Natural killer cell (primary cell): ENCODE measurements around the gene ERC1. TPM values are rescaled to one million over a fixed set of nuclear protein-coding genes. Genes with fewer than 3 reads are reported as not detected.

Source experiments
- ATAC-seq, 3 donors: fragments of 150-1000 bp in 2 of 3; fragments of 200-7000 bp in 1 of 3; cut with Tn5 transposase; 1 replicate in 1 of 3; 2 replicates in 2 of 3; pipeline ENCODE4 v1.10.0; 2021; ENCODE audit warnings: mild to moderate bottlenecking in 2 of 3, moderate library complexity in 2 of 3
- DNase-seq, 2 donors: peaks; one replicate each; pipeline versions ENCODE4 v3.0.0 to v3.0.0-alpha.2; 2013 to 2021; ENCODE audit warnings: mixed read lengths in 1 of 2
- H3K27ac ChIP-seq: one replicate; pipeline ENCODE4 v1.5.1; 2013; ENCODE audit warnings: mild to moderate bottlenecking, low read length
- H3K27me3 ChIP-seq: one replicate; pipeline ENCODE4 v1.6.1; 2013; ENCODE audit warnings: low read length; ENCODE audit not compliant: control insufficient read depth, insufficient read depth
- H3K36me3 ChIP-seq: one replicate; pipeline ENCODE4 v1.6.1; 2013; ENCODE audit warnings: low read length; ENCODE audit not compliant: control insufficient read depth, insufficient read depth
- H3K4me1 ChIP-seq: one replicate; pipeline ENCODE4 v1.6.1; 2013; ENCODE audit warnings: low read length; ENCODE audit not compliant: control insufficient read depth, insufficient read depth
- H3K4me3 ChIP-seq: one replicate; pipeline ENCODE4 v1.5.1; 2013; ENCODE audit warnings: low read length
- H3K9me3 ChIP-seq: one replicate; pipeline ENCODE4 v1.6.1; 2013; ENCODE audit warnings: low read length; ENCODE audit not compliant: control insufficient read depth, insufficient read depth
- H3K27ac Mint-ChIP-seq, 2 donors: one replicate each; pipeline ENCODE4 v1.8.0; 2022; ENCODE audit warnings: mild to moderate bottlenecking in 2 of 2, mixed read lengths in 2 of 2, moderate library complexity in 1 of 2
- H3K27me3 Mint-ChIP-seq, 2 donors: one replicate each; pipeline ENCODE4 v1.8.0; 2022; ENCODE audit warnings: low read depth in 2 of 2, mixed read lengths in 2 of 2
- H3K36me3 Mint-ChIP-seq: one replicate; pipeline ENCODE4 v1.8.0; 2022; ENCODE audit warnings: mixed read lengths
- H3K4me1 Mint-ChIP-seq, 2 donors: one replicate each; pipeline ENCODE4 v1.8.0; 2022; ENCODE audit warnings: mixed read lengths in 2 of 2
- H3K4me3 Mint-ChIP-seq: one replicate; pipeline ENCODE4 v1.8.0; 2022; ENCODE audit warnings: mild to moderate bottlenecking, moderate library complexity, mixed read lengths
- H3K9me3 Mint-ChIP-seq, 2 donors: one replicate each; pipeline ENCODE4 v1.8.0; 2022; ENCODE audit warnings: mixed read lengths in 2 of 2
- WGBS: methylation state at CpG from one replicate; pipeline ENCODE4 v1.1.7; 2013; ENCODE audit warnings: missing lambda C conversion rate; ENCODE audit not compliant: insufficient coverage; 5-methylcytosine and 5-hydroxymethylcytosine counted together
- intact Hi-C: fragments of 100-400 bp; cut with micrococcal nuclease; formaldehyde crosslinking; loops from one replicate; pipeline ENCODE4 v1.14.2; 2022
- total RNA-seq, 4 donors: library from RNA; stranded (reverse); fragments of 120-200 nt in 1 of 4; gene quantifications; one replicate each; pipeline versions ENCODE4 v1.2.3 to v1.2.4, GENCODE V29; 2013 to 2022
- TF ChIP-seq, protein P1 (sequence below): fragments of 200-600 bp; IDR thresholded peaks from one replicate; pipeline ENCODE4 v1.8.0; 2022; ENCODE audit warnings: antibody characterized with exemption

ERC1 gene
- total RNA-seq, 3 donors from 2014 or later (not counting 1 experiment from before 2014, with no cell fraction given) = 43.5 to 54.0 (median 44.9) TPM

DNA sequence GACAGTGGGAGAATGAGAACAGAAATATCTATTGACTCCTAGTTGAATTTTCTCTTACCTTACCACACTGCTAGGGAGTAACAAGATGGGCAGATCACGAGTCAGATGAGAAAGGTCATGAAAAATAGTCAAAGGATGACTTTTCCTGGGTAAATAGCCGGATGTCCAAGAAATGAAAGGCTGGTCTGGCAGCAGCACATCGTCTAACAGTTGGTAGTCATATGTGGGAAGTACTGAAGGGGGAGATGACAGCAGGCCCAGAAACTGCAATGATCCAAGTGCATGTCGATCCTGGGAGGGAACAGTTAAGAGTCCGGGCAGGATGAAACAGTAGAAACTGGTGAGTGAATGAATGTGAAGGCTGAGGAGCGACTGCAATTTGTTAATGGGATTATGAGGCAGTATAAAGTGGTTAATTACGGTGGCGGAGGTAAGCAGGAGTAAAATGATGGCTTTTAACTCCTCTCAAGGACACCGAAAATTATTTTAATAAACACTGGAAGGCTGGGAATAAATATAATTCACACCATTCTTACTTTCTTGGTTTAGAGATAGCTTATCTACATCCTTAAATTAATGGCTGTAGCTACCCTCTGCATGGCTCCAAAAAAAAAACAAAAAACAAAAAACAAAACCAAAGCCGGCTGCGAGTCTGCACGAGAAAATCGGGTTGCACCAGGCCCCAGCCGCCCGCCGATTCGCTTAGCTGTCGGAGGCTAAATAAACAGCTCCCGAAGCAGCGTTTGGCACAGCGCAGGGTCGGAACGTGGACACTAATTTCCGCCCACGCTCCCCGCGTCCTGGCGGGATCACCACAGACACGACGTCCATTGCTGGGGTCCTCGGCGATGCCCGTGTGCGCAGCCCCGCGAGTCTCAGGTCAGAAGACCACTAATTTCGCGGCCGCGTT, 1.0 kb upstream of the ERC1 start:
- peak overlapping the region; percentile 73 for H3K27ac ChIP-seq
- Mint-ChIP-seq H3K27ac (peak overlapping the region; percentile 52 to 89), H3K36me3 (no peaks in the 10 kb centered on the region), H3K4me1 (peaks cover 21 to 40% of the 10 kb centered on the region in 2 donors), H3K27me3 (no peaks in the 10 kb centered on the region), H3K4me3 (peak overlapping the region; percentile 86), H3K9me3 (no peaks in the 10 kb centered on the region)
- ATAC-seq (peak; percentile 20 to 38 (median 21)), DNase-seq (peak in 1 of 2 donors; percentile 69)
- no peaks in the 10 kb centered on the region for H3K36me3 ChIP-seq
- no peaks in the 10 kb centered on the region for H3K9me3 ChIP-seq
- intact Hi-C loops = loop anchor here (2.0 to 5.0 kb wide), 2 partner anchors 41 to 602 kb away; partner anchors contain the start of genes FBXL14 and RAD52
- H3K27me3 ChIP-seq = no peaks in the 10 kb centered on the region
- 6% methylated on average over 37 of the region's 40 CpGs for WGBS
- H3K4me3 ChIP-seq = peak overlapping the region; percentile 85
- peaks cover 11% of the 10 kb centered on the region for H3K4me1 ChIP-seq
- TF ChIP-seq, protein P1, sequence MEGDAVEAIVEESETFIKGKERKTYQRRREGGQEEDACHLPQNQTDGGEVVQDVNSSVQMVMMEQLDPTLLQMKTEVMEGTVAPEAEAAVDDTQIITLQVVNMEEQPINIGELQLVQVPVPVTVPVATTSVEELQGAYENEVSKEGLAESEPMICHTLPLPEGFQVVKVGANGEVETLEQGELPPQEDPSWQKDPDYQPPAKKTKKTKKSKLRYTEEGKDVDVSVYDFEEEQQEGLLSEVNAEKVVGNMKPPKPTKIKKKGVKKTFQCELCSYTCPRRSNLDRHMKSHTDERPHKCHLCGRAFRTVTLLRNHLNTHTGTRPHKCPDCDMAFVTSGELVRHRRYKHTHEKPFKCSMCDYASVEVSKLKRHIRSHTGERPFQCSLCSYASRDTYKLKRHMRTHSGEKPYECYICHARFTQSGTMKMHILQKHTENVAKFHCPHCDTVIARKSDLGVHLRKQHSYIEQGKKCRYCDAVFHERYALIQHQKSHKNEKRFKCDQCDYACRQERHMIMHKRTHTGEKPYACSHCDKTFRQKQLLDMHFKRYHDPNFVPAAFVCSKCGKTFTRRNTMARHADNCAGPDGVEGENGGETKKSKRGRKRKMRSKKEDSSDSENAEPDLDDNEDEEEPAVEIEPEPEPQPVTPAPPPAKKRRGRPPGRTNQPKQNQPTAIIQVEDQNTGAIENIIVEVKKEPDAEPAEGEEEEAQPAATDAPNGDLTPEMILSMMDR = no peak

DNA sequence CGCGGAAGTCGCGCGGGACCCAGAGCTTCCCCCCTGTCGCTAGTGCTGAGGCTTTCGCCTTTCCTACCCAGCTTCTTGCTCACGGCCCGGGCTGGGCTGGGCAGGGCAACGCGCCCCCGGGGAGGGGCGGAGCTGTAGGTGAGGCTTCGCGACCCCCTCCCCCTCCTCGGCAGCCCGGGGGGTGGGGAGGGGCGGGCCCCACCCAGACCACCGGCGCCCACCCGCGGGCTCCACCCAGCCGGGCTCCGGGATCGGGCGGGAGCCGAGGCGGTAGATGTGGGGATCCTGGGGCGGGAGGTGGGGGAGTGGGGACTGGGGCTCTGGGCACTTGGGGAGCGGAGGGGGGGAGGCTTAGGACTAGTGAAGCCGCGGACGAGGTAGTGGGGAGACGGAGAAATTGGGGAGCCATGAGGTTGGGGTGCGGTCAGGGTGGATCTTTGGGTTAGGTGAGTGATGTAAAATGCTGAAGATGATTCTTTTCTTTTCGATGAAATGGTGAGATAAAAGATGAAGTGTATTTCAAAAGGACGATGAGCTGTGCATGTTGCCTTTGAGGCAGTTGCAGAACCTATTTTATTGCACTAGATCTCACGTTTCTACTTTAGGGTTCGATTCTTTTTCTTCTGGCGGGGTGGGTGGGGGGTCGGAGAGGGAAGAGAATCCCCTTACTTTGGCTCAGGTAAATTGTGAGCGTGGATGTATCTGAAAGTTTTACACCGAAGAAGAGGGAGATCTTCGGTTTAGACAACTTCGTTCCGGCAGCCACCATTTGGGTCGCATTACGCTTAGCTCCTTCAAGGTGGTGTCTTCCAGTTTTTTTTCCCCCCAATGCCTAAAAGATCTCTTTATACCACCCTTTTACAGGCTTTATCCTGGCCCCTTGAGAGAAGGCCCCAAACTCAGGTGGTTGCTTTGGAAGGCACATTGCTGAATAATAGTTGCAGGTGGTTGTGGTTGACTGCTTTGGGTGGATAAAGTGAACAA, 619 bp downstream of the ERC1 start:
- peaks cover 11% of the 10 kb centered on the region for H3K4me1 ChIP-seq
- no peaks in the 10 kb centered on the region for H3K27me3 ChIP-seq
- peak overlapping the region; percentile 65 for H3K4me3 ChIP-seq
- Mint-ChIP-seq H3K4me3 (peak overlapping the region; percentile 93), H3K36me3 (no peaks in the 10 kb centered on the region), H3K4me1 (peaks cover 27 to 49% of the 10 kb centered on the region in 2 donors), H3K27ac (peak overlapping the region; percentile 85 to 89), H3K27me3 (no peaks in the 10 kb centered on the region), H3K9me3 (no peaks in the 10 kb centered on the region)
- DNase-seq = peak in 1 of 2 donors; percentile 61
- 8% methylated on average over 47 of the region's 48 CpGs for WGBS
- TF ChIP-seq, protein P1 = no peak
- ATAC-seq = peak in 2 of 3 donors; percentile 14 to 16
- no peaks in the 10 kb centered on the region for H3K36me3 ChIP-seq
- no peaks in the 10 kb centered on the region for H3K9me3 ChIP-seq
- peak overlapping the region; percentile 73 for H3K27ac ChIP-seq
- intact Hi-C loops = loop anchor here (2.0 to 5.0 kb wide), 2 partner anchors 43 to 601 kb away; partner anchors contain the start of genes FBXL14 and RAD52

DNA sequence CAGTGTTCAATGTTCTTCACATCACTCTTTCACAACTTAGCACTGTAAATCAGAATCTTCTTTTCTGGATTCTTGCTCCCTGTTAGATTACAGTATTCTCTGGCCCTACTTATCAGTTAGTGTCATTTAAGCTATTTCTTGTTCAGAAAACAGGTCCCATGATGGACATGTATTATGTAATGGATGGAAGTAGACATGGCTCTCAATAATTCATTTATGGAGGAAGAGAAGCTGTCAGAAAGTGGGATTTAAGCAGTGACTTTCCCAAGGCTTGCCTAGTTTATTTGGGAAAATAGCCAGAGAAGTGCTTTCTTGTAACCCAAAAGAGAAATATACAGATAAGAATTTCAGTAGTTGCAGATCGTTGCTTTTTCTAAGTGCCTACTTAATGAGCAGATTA, 1.6 kb downstream of the ERC1 start:
- Histone ChIP-seq H3K4me1 (peaks cover 11% of the 10 kb centered on the region), H3K36me3 (no peaks in the 10 kb centered on the region), H3K27me3 (no peaks in the 10 kb centered on the region), H3K4me3 (no peak overlapping the region), H3K9me3 (no peaks in the 10 kb centered on the region), H3K27ac (no peak overlapping the region)
- DNase-seq (no peak), ATAC-seq (no peak)
- intact Hi-C loops = loop anchor here (5.0 kb wide), 1 partner anchor 600 kb away; the partner anchor contains the start of gene FBXL14
- no peaks in the 10 kb centered on the region for H3K27me3 Mint-ChIP-seq
- no peaks in the 10 kb centered on the region for H3K36me3 Mint-ChIP-seq
- peak overlapping the region; percentile 85 to 89 for H3K27ac Mint-ChIP-seq
- H3K4me3 Mint-ChIP-seq = peak overlapping the region; percentile 93
- peaks cover 27 to 53% of the 10 kb centered on the region in 2 donors for H3K4me1 Mint-ChIP-seq
- TF ChIP-seq, protein P1 = no peak
- no peaks in the 10 kb centered on the region for H3K9me3 Mint-ChIP-seq
- WGBS = no CpG with 5 or more reads among the region's 1 CpG
